GM12892 (cell line): ENCODE results near the gene TMEM131.

Experiments
- POLR2A ChIP-seq: IDR thresholded peaks from 2 replicates; pipeline ENCODE4 v1.6.1; 2011; ENCODE audit warnings: low read depth, low read length, control low read depth
- POLR2AphosphoS5 ChIP-seq: IDR thresholded peaks from 2 replicates; pipeline ENCODE4 v1.6.1; 2011; ENCODE audit warnings: low read depth, low read length, control low read depth
- TAF1 ChIP-seq: IDR thresholded peaks from 2 replicates; pipeline ENCODE4 v1.6.1; 2011; ENCODE audit warnings: low read depth, mild to moderate bottlenecking, control low read depth, low read length, borderline replicate concordance

DNA sequence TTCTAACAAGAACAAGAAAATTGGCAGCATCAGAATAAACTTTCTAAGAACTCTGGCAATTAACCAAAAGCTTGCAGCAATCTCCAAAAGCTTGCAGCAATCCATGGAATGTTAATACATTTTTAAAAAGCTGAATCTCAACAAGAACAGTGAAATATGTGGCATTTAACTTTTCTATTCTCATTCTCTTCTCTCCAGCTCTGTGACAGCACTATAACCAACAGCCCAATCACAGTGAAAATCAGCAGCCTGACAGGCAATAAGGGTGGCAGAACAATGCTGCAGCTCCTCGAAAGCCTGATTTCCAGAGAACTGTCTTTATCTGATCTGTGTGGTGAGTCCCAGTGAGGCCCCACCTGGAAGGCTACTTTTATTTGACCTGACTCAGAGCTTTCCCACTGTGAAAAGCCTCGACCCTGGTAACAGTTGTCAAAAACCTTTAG lies 60.0 kb downstream of the TMEM131 start:
- TF ChIP-seq POLR2A: no peak
- TF ChIP-seq TAF1: no peak
- no peak for TF ChIP-seq POLR2AphosphoS5
